H9 (cell line): Measurements from ENCODE around the gene RTTN. TPM values are rescaled to one million over a fixed set of nuclear protein-coding genes. Genes with fewer than 3 reads are reported as not detected.

Experiments used
- DNase-seq: peaks from one replicate; pipeline ENCODE4 v3.0.0-alpha.2; 2017
- H2AFZ ChIP-seq: one replicate; pipeline ENCODE4 v1.6.1; 2013; ENCODE audit warnings: mild to moderate bottlenecking, low read length, control low read depth, moderate library complexity
- H2AK5ac ChIP-seq: 2 replicates; pipeline ENCODE4 v1.6.1; 2013; ENCODE audit warnings: low read length, control low read depth, mixed read lengths; ENCODE audit not compliant: insufficient read length
- H2BK120ac ChIP-seq: one replicate; pipeline ENCODE4 v1.6.1; 2013; ENCODE audit warnings: low read depth, mild to moderate bottlenecking, low read length, control low read depth, inconsistent platforms; ENCODE audit not compliant: poor library complexity, severe bottlenecking
- H2BK12ac ChIP-seq: 2 replicates; pipeline ENCODE4 v1.6.1; 2013; ENCODE audit warnings: low read length, control low read depth, mixed read lengths, low read depth; ENCODE audit not compliant: insufficient read length
- H2BK15ac ChIP-seq: 2 replicates; pipeline ENCODE4 v1.6.1; 2013; ENCODE audit warnings: low read depth, low read length, control low read depth
- H2BK20ac ChIP-seq: one replicate; pipeline ENCODE4 v1.6.1; 2013; ENCODE audit warnings: low read depth, mild to moderate bottlenecking, low read length, control low read depth, inconsistent platforms; ENCODE audit not compliant: poor library complexity, severe bottlenecking
- H2BK5ac ChIP-seq: 2 replicates; pipeline ENCODE4 v1.6.1; 2013; ENCODE audit warnings: low read length, control low read depth, mixed read lengths; ENCODE audit not compliant: insufficient read length
- H3K14ac ChIP-seq: 2 replicates; pipeline ENCODE4 v1.6.1; 2013; ENCODE audit warnings: low read length, control low read depth; ENCODE audit not compliant: insufficient read depth
- H3K18ac ChIP-seq: 2 replicates; pipeline ENCODE4 v1.6.1; 2013; ENCODE audit warnings: low read depth, mild to moderate bottlenecking, mixed read lengths, low read length, control low read depth; ENCODE audit not compliant: insufficient read length
- H3K23ac ChIP-seq: 2 replicates; pipeline ENCODE4 v1.6.1; 2013; ENCODE audit warnings: low read length, control low read depth, mixed read lengths, low read depth; ENCODE audit not compliant: insufficient read length
- H3K23me2 ChIP-seq: 2 replicates; pipeline ENCODE4 v1.6.1; 2013; ENCODE audit warnings: low read depth, mild to moderate bottlenecking, mixed read lengths, low read length, control low read depth; ENCODE audit not compliant: insufficient read length, poor library complexity, severe bottlenecking
- H3K27ac ChIP-seq: 2 replicates; pipeline ENCODE4 v1.5.1; 2013; ENCODE audit warnings: low read length, control low read depth, mixed read lengths, low read depth; ENCODE audit not compliant: insufficient read length
- H3K27me3 ChIP-seq: 2 replicates; pipeline ENCODE4 v1.6.1; 2013; ENCODE audit warnings: low read length, control low read depth, inconsistent platforms; ENCODE audit not compliant: insufficient read depth
- H3K4ac ChIP-seq: 2 replicates; pipeline ENCODE4 v1.6.1; 2013; ENCODE audit warnings: low read depth, mild to moderate bottlenecking, control low read depth, inconsistent platforms, low read length, moderate library complexity
- H3K4me1 ChIP-seq: 2 replicates; pipeline ENCODE4 v1.6.1; 2013; ENCODE audit warnings: low read length, control low read depth, inconsistent platforms; ENCODE audit not compliant: insufficient read depth
- H3K4me2 ChIP-seq: 2 replicates; pipeline ENCODE4 v1.6.1; 2013; ENCODE audit warnings: low read length, control low read depth, mixed read lengths; ENCODE audit not compliant: insufficient read length, insufficient read depth
- H3K56ac ChIP-seq: 2 replicates; pipeline ENCODE4 v1.6.1; 2013; ENCODE audit warnings: low read depth, mild to moderate bottlenecking, mixed read lengths, low read length, control low read depth; ENCODE audit not compliant: insufficient read length
- H3K79me1 ChIP-seq: 2 replicates; pipeline ENCODE4 v1.6.1; 2013; ENCODE audit warnings: low read depth, mild to moderate bottlenecking, moderate library complexity, low read length, control low read depth, inconsistent platforms; ENCODE audit not compliant: insufficient read depth, poor library complexity, severe bottlenecking
- H3K79me2 ChIP-seq: 2 replicates; pipeline ENCODE4 v1.6.1; 2013; ENCODE audit warnings: low read length, control low read depth, inconsistent platforms; ENCODE audit not compliant: insufficient read depth
- H3K9ac ChIP-seq: 2 replicates; pipeline ENCODE4 v1.6.1; 2013; ENCODE audit warnings: low read length, control low read depth, mixed read lengths; ENCODE audit not compliant: insufficient read length; ENCODE audit errors: extremely low read depth
- H3K9me3 ChIP-seq: one replicate; pipeline ENCODE4 v1.6.1; 2013; ENCODE audit warnings: low read depth, low read length, inconsistent platforms; ENCODE audit not compliant: control insufficient read depth
- H3T11ph ChIP-seq: one replicate; pipeline ENCODE4 v1.6.1; 2013; ENCODE audit warnings: mild to moderate bottlenecking, low read length, control low read depth, inconsistent platforms
- H4K20me1 ChIP-seq: one replicate; pipeline ENCODE4 v1.6.1; 2013; ENCODE audit not compliant: control insufficient read depth, insufficient read length, insufficient read depth
- H4K5ac ChIP-seq: 2 replicates; pipeline ENCODE4 v1.6.1; 2013; ENCODE audit warnings: low read depth, mild to moderate bottlenecking, mixed read lengths, low read length, control low read depth; ENCODE audit not compliant: insufficient read length
- H4K8ac ChIP-seq: replicated peaks from 2 replicates; pipeline ENCODE4 v1.6.1; 2013; ENCODE audit warnings: low read length, control low read depth, mixed read lengths, low read depth; ENCODE audit not compliant: insufficient read length
- H4K91ac ChIP-seq: 2 replicates; pipeline ENCODE4 v1.6.1; 2013; ENCODE audit warnings: low read depth, mild to moderate bottlenecking, moderate library complexity, mixed read lengths, low read length, control low read depth; ENCODE audit not compliant: insufficient read length
- H3K27ac Mint-ChIP-seq, 3 experiments: 2 replicates in 2 of 3; 3 replicates in 1 of 3; pipeline ENCODE4 v1.8.0; 2020 to 2021; ENCODE audit warnings: mixed read lengths in 3 of 3, mild to moderate bottlenecking in 1 of 3, moderate library complexity in 1 of 3
- H3K27me3 Mint-ChIP-seq: 2 replicates; pipeline ENCODE4 v1.8.0; 2021; ENCODE audit warnings: low read depth, mild to moderate bottlenecking, moderate library complexity, mixed read lengths
- H3K36me3 Mint-ChIP-seq, 3 experiments: 2 replicates in 2 of 3; 3 replicates in 1 of 3; pipeline ENCODE4 v1.8.0; 2020 to 2021; ENCODE audit warnings: low read depth in 3 of 3, mixed read lengths in 3 of 3; ENCODE audit not compliant: insufficient read depth in 1 of 3
- H3K4me1 Mint-ChIP-seq, 2 experiments: 2 replicates each; pipeline ENCODE4 v1.8.0; 2020; ENCODE audit warnings: mixed read lengths in 2 of 2
- H3K4me3 Mint-ChIP-seq, 2 experiments: 2 replicates in 1 of 2; 3 replicates in 1 of 2; pipeline ENCODE4 v1.8.0; 2020 to 2021; ENCODE audit warnings: mild to moderate bottlenecking in 2 of 2, mixed read lengths in 2 of 2, moderate library complexity in 1 of 2
- H3K9me3 Mint-ChIP-seq, 2 experiments: 2 replicates in 1 of 2; 3 replicates in 1 of 2; pipeline ENCODE4 v1.8.0; 2020; ENCODE audit warnings: mild to moderate bottlenecking in 2 of 2, mixed read lengths in 2 of 2, moderate library complexity in 1 of 2
- CTCF ChIP-seq: fragments of 200-600 bp; sonication (generic); conservative IDR thresholded peaks from 3 replicates; pipeline ENCODE4 v1.8.0; 2021; ENCODE audit warnings: antibody characterized with exemption, mild to moderate bottlenecking
- WGBS: extraction: QIAGEN DNeasy Blood & Tissue Kit; methylation state at CpG from one replicate; pipeline ENCODE4 v1.1.7; 2013; ENCODE audit warnings: missing lambda C conversion rate, low lambda C conversion rate, mixed read lengths; ENCODE audit not compliant: insufficient read length; ENCODE audit errors: extremely low coverage; 5-methylcytosine and 5-hydroxymethylcytosine counted together
- total RNA-seq: library from RNA; stranded (reverse); gene quantifications from 2 replicates; pipeline ENCODE4 v1.2.1, GENCODE V29; 2021

The RTTN gene
- total RNA-seq, 1 experiment from 2014 or later: 17.6 TPM

- H3K4me1 ChIP-seq: no peaks in the 10 kb centered on the region
- TF ChIP-seq CTCF: no peak
- H3K9ac ChIP-seq: no peak overlapping the region
- H3K14ac ChIP-seq: no peak overlapping the region
- no peak for DNase-seq
- WGBS: no CpG with 5 or more reads among the region's 3 CpGs
- Mint-ChIP-seq H3K27ac (no peak overlapping the region; a peak in 1 of 7 replicates), H3K36me3 (peaks cover 0 to 4% (median 0%) of the 10 kb centered on the region in 3 experiments; a peak in 3 of 7 replicates), H3K4me1 (no peaks in the 10 kb centered on the region), H3K4me3 (no peak overlapping the region), H3K9me3 (no peaks in the 10 kb centered on the region), H3K27me3 (no peaks in the 10 kb centered on the region)
- no peak overlapping the region for H3K56ac ChIP-seq
- no peak overlapping the region for H2BK20ac ChIP-seq
- H3K9me3 ChIP-seq: no peaks in the 10 kb centered on the region
- no peak overlapping the region for H2BK15ac ChIP-seq
- no peak overlapping the region for H2AK5ac ChIP-seq
- no peaks in the 10 kb centered on the region for H3K79me2 ChIP-seq
- H2BK5ac ChIP-seq: no peak overlapping the region
- H3K4ac ChIP-seq: no peak overlapping the region
- no peaks in the 10 kb centered on the region for H3K23me2 ChIP-seq
- H3K4me2 ChIP-seq: no peak overlapping the region
- no peak overlapping the region for H2BK12ac ChIP-seq
- no peaks in the 10 kb centered on the region for H3K27me3 ChIP-seq
- H3K27ac ChIP-seq: no peak overlapping the region
- no peak overlapping the region for H3K18ac ChIP-seq
- H2BK120ac ChIP-seq: no peak overlapping the region
- no peak overlapping the region for H4K91ac ChIP-seq
- H3T11ph ChIP-seq: no peak overlapping the region
- no peaks in the 10 kb centered on the region for H3K79me1 ChIP-seq
- no peak overlapping the region for H4K8ac ChIP-seq
- H4K20me1 ChIP-seq: no peaks in the 10 kb centered on the region
- no peak overlapping the region for H4K5ac ChIP-seq
- no peak overlapping the region for H2AFZ ChIP-seq
- no peak overlapping the region for H3K23ac ChIP-seq
Observed at GRCh38 chr18:70121842-70122241, 83.6 kb downstream of the RTTN start.
